ENCODE data around the gene NEU1. TPM values are rescaled to one million over a fixed set of nuclear protein-coding genes. Genes with fewer than 3 reads are reported as not detected.
"Not testable (repeated sequence)": the region's sequence is repeated elsewhere in the genome, so short reads cannot be mapped to it uniquely, and the experiment has no call there.

NEU1 gene
- total RNA-seq, 1 donor from 2014 or later = 22.2 TPM

GRCh38 chr6:31836047-31836473 lies 26.6 kb downstream of the NEU1 start:
- H3K27me3 Mint-ChIP-seq = no peaks in the 10 kb centered on the region
- H3K4me3 Mint-ChIP-seq = peak overlapping the region; percentile 97
- H3K27ac Mint-ChIP-seq = peak overlapping the region; percentile 96
- peaks cover 58% of the 10 kb centered on the region for H3K36me3 Mint-ChIP-seq (ENCODE audit: low read depth)
- H3K4me1 Mint-ChIP-seq = peaks cover 30% of the 10 kb centered on the region
- no peaks in the 10 kb centered on the region for H3K9me3 Mint-ChIP-seq
- intact Hi-C loops (cut with micrococcal nuclease) = no loop called here
- DNase-seq = no peak

GRCh38 chr6:31834367-31835250 lies 28.0 kb downstream of the NEU1 start:
- Mint-ChIP-seq H3K36me3 (ENCODE audit: low read depth) (peaks cover 57% of the 10 kb centered on the region), H3K4me1 (peaks cover 34% of the 10 kb centered on the region), H3K9me3 (no peaks in the 10 kb centered on the region), H3K4me3 (peak overlapping the region; percentile 97), H3K27ac (peak overlapping the region; percentile 96), H3K27me3 (no peaks in the 10 kb centered on the region)
- peak; percentile 93 for DNase-seq
- intact Hi-C loops (cut with micrococcal nuclease) = loop anchor here (1.0 to 2.0 kb wide), 6 partner anchors 20 to 288 kb away; partner anchors contain the start of genes ATP6V1G2, EHMT2, GPANK1 and HSPA1A

- H3K27me3 Mint-ChIP-seq = no peaks in the 10 kb centered on the region
- peaks cover 27% of the 10 kb centered on the region for H3K4me1 Mint-ChIP-seq
- DNase-seq = no peak
- no peaks in the 10 kb centered on the region for H3K9me3 Mint-ChIP-seq
- peak overlapping the region; percentile 91 for H3K4me3 Mint-ChIP-seq
- H3K36me3 Mint-ChIP-seq (ENCODE audit: low read depth) = peaks cover 33% of the 10 kb centered on the region
- H3K27ac Mint-ChIP-seq = no peak overlapping the region
- intact Hi-C loops (cut with micrococcal nuclease) = no loop called here
Observed at GRCh38 chr6:31831350-31832215, 31.0 kb downstream of the NEU1 start.

GRCh38 chr6:31830886-31831335 lies 31.7 kb downstream of the NEU1 start:
- no peaks in the 10 kb centered on the region for H3K27me3 Mint-ChIP-seq
- DNase-seq = no peak
- H3K27ac Mint-ChIP-seq = peak overlapping the region; percentile 82
- H3K4me1 Mint-ChIP-seq = peaks cover 24% of the 10 kb centered on the region
- H3K4me3 Mint-ChIP-seq = peak overlapping the region; percentile 91
- H3K9me3 Mint-ChIP-seq = no peaks in the 10 kb centered on the region
- intact Hi-C loops (cut with micrococcal nuclease) = loop anchor here (1.0 kb wide), 2 partner anchors 151 to 166 kb away; no protein-coding TSS in a partner anchor
- H3K36me3 Mint-ChIP-seq (ENCODE audit: low read depth) = peaks cover 26% of the 10 kb centered on the region

- Mint-ChIP-seq H3K27me3 (no peaks in the 10 kb centered on the region), H3K27ac (peak overlapping the region; percentile 82), H3K9me3 (no peaks in the 10 kb centered on the region)
Observed at GRCh38 chr6:31829633-31830283, 32.9 kb downstream of the NEU1 start.

GRCh38 chr6:31827286-31828079 lies 35.1 kb downstream of the NEU1 start, which contains the start of gene HSPA1B:
HSPA1B (plus strand) TSS chr6:31827738; CDS start chr6:31827951, 213 bp downstream.
- Mint-ChIP-seq H3K4me1 (peaks cover 37% of the 10 kb centered on the region), H3K27me3 (no peaks in the 10 kb centered on the region), H3K4me3 (peak within 1 kb of the TSS; percentile 87), H3K36me3 (ENCODE audit: low read depth) (peaks cover 15% of the 10 kb centered on the region), H3K27ac (peak within 1 kb of the TSS; percentile 93), H3K9me3 (no peaks in the 10 kb centered on the region)
- DNase-seq = peak; percentile 98
- intact Hi-C loops (cut with micrococcal nuclease) = loop anchor here (2.0 to 10.0 kb wide), 4 partner anchors 21 to 333 kb away; partner anchors contain the start of genes LSM2, LTA, MICB and TNF

More at GRCh38 chr6:31829633-31830283, 32.9 kb downstream of the NEU1 start:
- intact Hi-C loops (cut with micrococcal nuclease) = loop anchor here (1.0 to 10.0 kb wide), 4 partner anchors 149 to 335 kb away; partner anchors contain the start of genes LTA, MICB and TNF
- peak overlapping the region; percentile 91 for H3K4me3 Mint-ChIP-seq
- DNase-seq = peak; percentile 72
- peaks cover 30% of the 10 kb centered on the region for H3K4me1 Mint-ChIP-seq
- H3K36me3 Mint-ChIP-seq (ENCODE audit: low read depth) = peaks cover 18% of the 10 kb centered on the region

GRCh38 chr6:31826793-31827285 lies 35.8 kb downstream of the NEU1 start:
- H3K36me3 Mint-ChIP-seq (ENCODE audit: low read depth) = peaks cover 15% of the 10 kb centered on the region
- intact Hi-C loops (cut with micrococcal nuclease) = loop anchor here (2.0 to 10.0 kb wide), 4 partner anchors 20 to 332 kb away; partner anchors contain the start of genes LSM2, LTA, MICB and TNF
- peaks cover 40% of the 10 kb centered on the region for H3K4me1 Mint-ChIP-seq
- peak overlapping the region; percentile 93 for H3K27ac Mint-ChIP-seq
- no peaks in the 10 kb centered on the region for H3K27me3 Mint-ChIP-seq
- no peaks in the 10 kb centered on the region for H3K9me3 Mint-ChIP-seq
- peak overlapping the region; percentile 87 for H3K4me3 Mint-ChIP-seq
- DNase-seq = no peak

- Mint-ChIP-seq H3K27me3 (no peaks in the 10 kb centered on the region), H3K27ac (peak overlapping the region; percentile 93), H3K4me1 (peaks cover 36% of the 10 kb centered on the region), H3K36me3 (ENCODE audit: low read depth) (peaks cover 10% of the 10 kb centered on the region), H3K9me3 (no peaks in the 10 kb centered on the region), H3K4me3 (peak overlapping the region; percentile 87)
- intact Hi-C loops (cut with micrococcal nuclease) = loop anchor here (10.0 kb wide), 2 partner anchors 251 to 331 kb away; partner anchors contain the start of genes LTA, MICB and TNF
- DNase-seq = no peak
Observed at GRCh38 chr6:31825553-31825952, 37.1 kb downstream of the NEU1 start.

GRCh38 chr6:31823592-31824196 lies 38.9 kb downstream of the NEU1 start:
- not testable (repeated sequence) for H3K27me3 Mint-ChIP-seq; H3K9me3 Mint-ChIP-seq; DNase-seq; H3K36me3 Mint-ChIP-seq (ENCODE audit: low read depth)
- H3K4me1 Mint-ChIP-seq = peaks cover 43% of the 10 kb centered on the region
- H3K4me3 Mint-ChIP-seq = peak overlapping the region; percentile 21
- H3K27ac Mint-ChIP-seq = peak overlapping the region; percentile 58
- intact Hi-C loops (cut with micrococcal nuclease) = loop anchor here (10.0 kb wide), 2 partner anchors 249 to 329 kb away; partner anchors contain the start of genes LTA, MICB and TNF

GRCh38 chr6:31822036-31822821 lies 40.4 kb downstream of the NEU1 start:
- DNase-seq = peak; percentile 88
- Mint-ChIP-seq H3K36me3 (ENCODE audit: low read depth) (peaks cover 14% of the 10 kb centered on the region), H3K27me3 (no peaks in the 10 kb centered on the region), H3K27ac (peak overlapping the region; percentile 95), H3K4me3 (peak overlapping the region; percentile 90), H3K9me3 (no peaks in the 10 kb centered on the region), H3K4me1 (peaks cover 54% of the 10 kb centered on the region)
- intact Hi-C loops (cut with micrococcal nuclease) = loop anchor here (10.0 kb wide), 2 partner anchors 247 to 327 kb away; partner anchors contain the start of genes LTA, MICB and TNF
